ENCODE results near the gene KCNIP3.

The KCNIP3 gene

GRCh38 chr2:95274291-95275150, 22.6 kb upstream of the KCNIP3 start, which contains the start of gene PROM2:
TSS of gene PROM2 (plus strand) at chr2:95274449. CDS start at chr2:95274586, 137 bp downstream.
- no peak for DNase-seq (ENCODE audit: low read depth)

GRCh38 chr2:95275151-95275515, 22.0 kb upstream of the KCNIP3 start:
- DNase-seq (ENCODE audit: low read depth): no peak

GRCh38 chr2:95275601-95276243, 21.4 kb upstream of the KCNIP3 start:
- no peak for DNase-seq (ENCODE audit: low read depth)

GRCh38 chr2:95276244-95276887, 20.8 kb upstream of the KCNIP3 start:
- no peak for DNase-seq (ENCODE audit: low read depth)

GRCh38 chr2:95276888-95277245, 20.3 kb upstream of the KCNIP3 start:
- no peak for DNase-seq (ENCODE audit: low read depth)

- DNase-seq (ENCODE audit: low read depth): peak; percentile 5
Measured at GRCh38 chr2:95277246-95277906, 19.8 kb upstream of the KCNIP3 start.

- peak; percentile 80 for DNase-seq (ENCODE audit: low read depth)
Measured at GRCh38 chr2:95278051-95278471, 19.1 kb upstream of the KCNIP3 start.

GRCh38 chr2:95278637-95279225, 18.4 kb upstream of the KCNIP3 start:
- no peak for DNase-seq (ENCODE audit: low read depth)

- no peak for DNase-seq (ENCODE audit: low read depth)
Measured at GRCh38 chr2:95279435-95280035, 17.6 kb upstream of the KCNIP3 start.

- no peak for DNase-seq (ENCODE audit: low read depth)
Measured at GRCh38 chr2:95281071-95281470, 16.1 kb upstream of the KCNIP3 start.

GRCh38 chr2:95281786-95282185, 15.4 kb upstream of the KCNIP3 start:
- no peak for DNase-seq (ENCODE audit: low read depth)

GRCh38 chr2:95282458-95282857, 14.7 kb upstream of the KCNIP3 start:
- DNase-seq (ENCODE audit: low read depth): no peak

- DNase-seq (ENCODE audit: low read depth): no peak
Measured at GRCh38 chr2:95283562-95283961, 13.6 kb upstream of the KCNIP3 start.

- no peak for DNase-seq (ENCODE audit: low read depth)
Measured at GRCh38 chr2:95284886-95285541, 12.1 kb upstream of the KCNIP3 start.

- no peak for DNase-seq (ENCODE audit: low read depth)
Measured at GRCh38 chr2:95285542-95285932, 11.6 kb upstream of the KCNIP3 start.

GRCh38 chr2:95287336-95287735, 9.8 kb upstream of the KCNIP3 start:
- DNase-seq (ENCODE audit: low read depth): no peak

- DNase-seq (ENCODE audit: low read depth): no peak
Measured at GRCh38 chr2:95287806-95288205, 9.3 kb upstream of the KCNIP3 start.

- no peak for DNase-seq (ENCODE audit: low read depth)
Measured at GRCh38 chr2:95289253-95289652, 7.9 kb upstream of the KCNIP3 start.

- no peak for DNase-seq (ENCODE audit: low read depth)
Measured at GRCh38 chr2:95291222-95291621, 5.9 kb upstream of the KCNIP3 start.

GRCh38 chr2:95292623-95293260, 4.4 kb upstream of the KCNIP3 start:
- DNase-seq (ENCODE audit: low read depth): peak; percentile 41

All from EH (cell line).